Heart right ventricle (tissue), 16 donors: Measurements from ENCODE around the gene FCN2. TPM values are rescaled to one million over a fixed set of nuclear protein-coding genes. Genes with fewer than 3 reads are reported as not detected.

Source experiments
- ATAC-seq, 8 donors: fragments of 200-7000 bp; cut with Tn5 transposase; one replicate each; pipeline ENCODE4 v1.9.1; 2020; ENCODE audit warnings: mild to moderate bottlenecking in 8 of 8, moderate library complexity in 8 of 8, moderate number of reproducible peaks in 1 of 8
- DNase-seq, 2 donors: peaks; one replicate each; pipeline ENCODE4 v3.0.0-alpha.2; 2020
- H3K27ac ChIP-seq, 10 donors: fragments of 200-600 bp; sonication (generic) in 2 of 10; one replicate each; pipeline versions ENCODE4 v1.5.0 to v1.8.0; 2020 to 2022; ENCODE audit warnings: mild to moderate bottlenecking in 3 of 10
- H3K27me3 ChIP-seq, 7 donors: fragments of 200-600 bp; one replicate each; pipeline ENCODE4 v1.8.0; 2021 to 2022; ENCODE audit warnings: mild to moderate bottlenecking in 2 of 7
- H3K36me3 ChIP-seq, 9 donors: fragments of 200-600 bp; sonication (generic) in 1 of 9; one replicate each; pipeline versions ENCODE4 v1.5.0 to v1.8.0; 2020 to 2022; ENCODE audit warnings: mild to moderate bottlenecking in 2 of 9
- H3K4me1 ChIP-seq, 9 donors: fragments of 200-600 bp; sonication (generic) in 1 of 9; one replicate each; pipeline versions ENCODE4 v1.5.0 to v1.8.0; 2020 to 2022; ENCODE audit warnings: mild to moderate bottlenecking in 4 of 9
- H3K4me3 ChIP-seq, 10 donors: fragments of 200-600 bp; sonication (generic) in 2 of 10; one replicate each; pipeline versions ENCODE4 v1.5.0 to v1.8.0; 2020 to 2022; ENCODE audit warnings: mild to moderate bottlenecking in 7 of 10, moderate library complexity in 2 of 10
- H3K9me3 ChIP-seq, 11 donors: fragments of 200-600 bp in 10 of 11; sonication (generic) in 2 of 11; one replicate each; pipeline versions ENCODE4 v1.5.0 to v1.8.0; 2013 to 2022; ENCODE audit warnings: mild to moderate bottlenecking in 2 of 11, control low read depth in 1 of 11, moderate library complexity in 1 of 11
- WGBS, 2 donors: extraction: QIAGEN DNeasy Blood & Tissue Kit; methylation state at CpG; one replicate each; pipeline ENCODE4 v1.1.7; 2013; ENCODE audit warnings: inconsistent platforms in 1 of 2; 5-methylcytosine and 5-hydroxymethylcytosine counted together
- intact Hi-C, 10 donors: fragments of 100-400 bp; cut with DNase I; formaldehyde crosslinking; loops; one replicate each; pipeline versions ENCODE4 v1.11.1 to v1.14.2; 2022
- polyA plus RNA-seq, 2 donors: library from polyadenylated mRNA; stranded (reverse); fragments of 200-250 nt; gene quantifications; one replicate each; pipeline ENCODE4 v1.2.3, GENCODE V29; 2013
- total RNA-seq, 10 donors: library from RNA; stranded (reverse); fragmentation: NEBNext Ultra II Directional in 3 of 10; extraction: Animal tissue kit (Norgen Biotek cat#: 25700) in 3 of 10; gene quantifications; one replicate each; pipeline versions ENCODE4 v1.2.1 to v1.2.4, GENCODE V29; 2021 to 2023
- TF ChIP-seq, protein P1 (sequence below), 9 donors: fragments of 200-600 bp; sonication (generic) in 2 of 9; IDR thresholded peaks; one replicate each; pipeline versions ENCODE4 v1.5.0 to v1.8.0; 2021 to 2022; ENCODE audit warnings: antibody characterized with exemption in 9 of 9, mild to moderate bottlenecking in 5 of 9, moderate library complexity in 1 of 9
- donor health status: Arrhythmogenic right ventricular cardiomyopathy.
- donor health status: ischemic (EF 13 %, LVEDD 7.1; RV severe dilation, severe dysfunction).
- donor health status: healthy with polysubstance abuse.
- donor health status: DM: no; HTN: yes; CAD: no.
- donor health status: DM: no; HTN: no; CAD: no.
- donor health status: ischemic (EF 25% LVEDD 6.9; RV normal size, moderate dysfunction).
- donor health status: ischemic (EF 25% LVEDD 5.7; RV mildly dilated, moderate dysfunction).
- donor health status: healthy.
- donor health status: DM: yes; HTN: yes; CAD: no.
- donor health status: Ischemic cardiomyopathy.
- donor health status: ischemic (EF 35%, LVEDD 5.7; RV mildly dilated, moderate dysfunction).
- donor health status: nonischemic (EF 11% LVEDD 7.7; RV severe dilation, severe dysfunction).
- donor health status: DM: yes; HTN: yes; CAD: no.
- donor health status: PGD.
- donor health status: ischemic (EF 29% LVEDD 5.4; RV normal size, mild dysfunction).
- donor health status: nonischemic (EF 23%, LVEDD 6.1; RV moderate dilation, normal function).

Gene FCN2
- total and polyA plus RNA-seq, 12 donors = 0.19 to 0.46 (median 0.26) TPM; not detected in 7

DNA sequence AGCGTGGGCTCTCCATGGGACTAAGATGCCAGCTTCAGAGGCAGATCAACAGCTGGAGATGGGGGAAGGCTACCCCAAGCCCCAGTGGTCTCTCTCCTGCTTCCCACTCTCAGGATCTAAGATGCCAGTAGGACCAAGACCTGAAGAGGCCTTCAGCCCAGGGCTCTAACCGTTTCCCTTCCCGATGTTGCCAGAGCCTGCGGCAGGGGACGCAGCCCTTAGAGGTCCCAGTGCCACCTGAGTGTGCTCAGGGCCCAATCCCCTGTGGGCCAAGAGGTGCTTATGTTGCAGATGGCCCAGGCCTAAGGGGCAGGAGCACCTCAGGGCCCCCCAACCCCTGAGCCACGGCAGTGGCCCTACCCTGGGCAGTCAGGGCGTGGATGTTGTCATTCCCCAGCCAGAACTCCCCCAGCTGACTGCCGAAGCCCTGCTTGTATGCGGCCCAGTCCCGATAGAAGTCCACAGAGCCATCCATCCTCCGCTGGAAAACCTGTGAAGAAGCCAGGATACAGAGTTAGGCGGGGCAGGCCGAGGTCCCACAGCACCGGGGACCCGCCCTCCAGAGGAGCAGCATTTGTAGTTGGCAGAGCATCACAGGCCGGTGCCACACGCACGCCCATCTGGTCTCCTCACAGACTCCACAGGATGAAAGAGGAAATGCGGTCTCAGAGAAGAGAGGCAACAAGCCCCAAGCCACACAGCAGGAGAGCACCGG is 31.7 kb downstream of the FCN2 start:
- Histone ChIP-seq H3K36me3 (peaks cover 0 to 14% (median 0%) of the 10 kb centered on the region in 9 donors), H3K9me3 (no peaks in the 10 kb centered on the region), H3K4me1 (peaks cover 0 to 6% (median 0%) of the 10 kb centered on the region in 9 donors), H3K4me3 (no peak overlapping the region), H3K27me3 (peaks cover 0 to 32% (median 7%) of the 10 kb centered on the region in 7 donors), H3K27ac (no peak overlapping the region)
- intact Hi-C loops = no loop called here
- DNase-seq (no peak), ATAC-seq (no peak)
- 93 to 94% methylated on average over 20 of the region's 20 CpGs for WGBS, 2 donors
- TF ChIP-seq, protein P1, sequence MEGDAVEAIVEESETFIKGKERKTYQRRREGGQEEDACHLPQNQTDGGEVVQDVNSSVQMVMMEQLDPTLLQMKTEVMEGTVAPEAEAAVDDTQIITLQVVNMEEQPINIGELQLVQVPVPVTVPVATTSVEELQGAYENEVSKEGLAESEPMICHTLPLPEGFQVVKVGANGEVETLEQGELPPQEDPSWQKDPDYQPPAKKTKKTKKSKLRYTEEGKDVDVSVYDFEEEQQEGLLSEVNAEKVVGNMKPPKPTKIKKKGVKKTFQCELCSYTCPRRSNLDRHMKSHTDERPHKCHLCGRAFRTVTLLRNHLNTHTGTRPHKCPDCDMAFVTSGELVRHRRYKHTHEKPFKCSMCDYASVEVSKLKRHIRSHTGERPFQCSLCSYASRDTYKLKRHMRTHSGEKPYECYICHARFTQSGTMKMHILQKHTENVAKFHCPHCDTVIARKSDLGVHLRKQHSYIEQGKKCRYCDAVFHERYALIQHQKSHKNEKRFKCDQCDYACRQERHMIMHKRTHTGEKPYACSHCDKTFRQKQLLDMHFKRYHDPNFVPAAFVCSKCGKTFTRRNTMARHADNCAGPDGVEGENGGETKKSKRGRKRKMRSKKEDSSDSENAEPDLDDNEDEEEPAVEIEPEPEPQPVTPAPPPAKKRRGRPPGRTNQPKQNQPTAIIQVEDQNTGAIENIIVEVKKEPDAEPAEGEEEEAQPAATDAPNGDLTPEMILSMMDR (IDR thresholded peaks at IDR 0.05) = no peak

DNA sequence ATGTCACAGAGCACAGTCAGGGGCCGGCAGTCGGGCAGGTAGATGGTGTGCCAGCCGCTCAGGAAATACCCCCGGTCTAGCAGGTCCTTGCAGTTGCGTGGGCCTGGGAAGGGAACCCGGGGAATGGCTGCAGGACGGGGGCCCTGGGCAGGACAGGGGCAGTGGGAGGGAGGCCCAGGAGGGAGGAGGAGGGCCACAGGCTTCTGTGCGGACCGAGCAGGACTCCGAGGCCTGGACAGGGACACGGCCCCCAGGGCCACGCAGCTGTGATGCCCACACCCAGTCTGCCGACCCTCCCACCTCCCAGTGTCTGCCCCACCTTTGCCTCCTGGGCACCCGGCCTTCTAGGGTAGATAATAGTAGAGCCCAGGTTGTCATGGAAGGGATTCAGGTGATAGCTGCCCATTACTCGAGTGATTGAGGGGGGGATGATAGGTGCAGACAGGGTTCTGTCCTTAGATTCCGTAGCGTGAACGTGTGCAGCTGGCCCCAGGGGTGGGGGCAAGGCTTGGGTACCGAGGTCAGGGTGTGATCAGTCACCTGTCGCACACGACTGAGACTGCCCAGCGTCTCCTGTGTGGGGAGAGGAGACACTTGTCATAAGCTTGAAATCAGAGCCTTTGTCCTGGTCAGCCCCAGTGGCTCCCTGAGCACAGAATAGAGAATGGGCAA is 32.6 kb downstream of the FCN2 start:
- Histone ChIP-seq H3K27me3 (peaks cover 0 to 39% (median 10%) of the 10 kb centered on the region in 7 donors), H3K36me3 (peaks cover 0 to 14% (median 0%) of the 10 kb centered on the region in 9 donors), H3K27ac (no peak overlapping the region), H3K4me1 (peaks cover 0 to 9% (median 0%) of the 10 kb centered on the region in 9 donors), H3K9me3 (no peaks in the 10 kb centered on the region), H3K4me3 (no peak overlapping the region)
- TF ChIP-seq, protein P1 (IDR thresholded peaks at IDR 0.05) = no peak
- ATAC-seq = no peak
- intact Hi-C loops = no loop called here
- DNase-seq = no peak
- 88 to 90% methylated on average over 22 of the region's 22 CpGs for WGBS, 2 donors

DNA sequence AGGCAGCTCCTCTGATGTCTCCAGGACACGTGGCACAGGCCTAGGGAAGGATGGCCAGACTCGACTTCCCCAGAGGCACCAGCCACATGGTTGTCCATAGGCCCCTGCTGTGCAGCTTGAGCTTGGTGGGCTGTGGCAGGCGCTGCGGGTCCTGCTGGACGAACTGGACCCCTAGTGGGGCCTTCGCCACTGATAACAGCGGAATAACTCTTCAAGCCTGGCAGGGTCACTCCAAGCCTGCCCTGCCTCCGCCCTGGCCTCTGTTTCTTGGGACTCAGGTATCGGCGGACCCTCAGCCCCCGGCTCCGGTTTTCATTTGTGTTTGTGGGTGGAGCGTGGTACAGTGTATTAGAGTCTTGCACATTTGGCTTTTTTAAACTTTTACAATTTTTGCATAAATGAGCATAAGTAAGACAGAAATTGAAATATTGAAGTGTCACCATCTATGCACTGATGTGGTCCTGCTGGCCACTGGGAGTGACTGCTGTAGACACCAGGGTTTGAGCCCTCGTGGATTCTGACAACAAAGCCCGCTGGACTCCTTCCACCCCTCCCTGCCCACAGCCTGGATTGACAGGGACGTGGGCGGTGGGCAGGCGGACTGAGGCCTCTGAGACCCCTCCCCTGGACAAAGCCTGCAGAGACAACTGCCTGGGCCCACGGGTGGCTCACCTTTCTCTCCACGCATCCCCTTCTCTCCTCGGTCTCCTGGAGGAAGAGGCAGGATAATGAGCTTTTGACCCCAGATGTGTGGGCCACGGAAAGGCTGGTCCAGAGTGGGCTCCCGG is 33.3 kb downstream of the FCN2 start:
- H3K4me1 ChIP-seq = peaks cover 0 to 16% (median 0%) of the 10 kb centered on the region in 9 donors
- peak overlapping the region in 1 of 10 donors; percentile 49 for H3K4me3 ChIP-seq
- peaks cover 0 to 14% (median 0%) of the 10 kb centered on the region in 9 donors for H3K36me3 ChIP-seq
- DNase-seq (no peak), ATAC-seq (no peak)
- TF ChIP-seq, protein P1 (IDR thresholded peaks at IDR 0.05) = no peak
- H3K27me3 ChIP-seq = peaks cover 0 to 39% (median 10%) of the 10 kb centered on the region in 7 donors
- 87 to 90% methylated on average over 23 of the region's 23 CpGs for WGBS, 2 donors
- peaks cover 0 to 4% (median 0%) of the 10 kb centered on the region in 11 donors for H3K9me3 ChIP-seq
- intact Hi-C loops = no loop called here
- H3K27ac ChIP-seq = no peak overlapping the region

DNA sequence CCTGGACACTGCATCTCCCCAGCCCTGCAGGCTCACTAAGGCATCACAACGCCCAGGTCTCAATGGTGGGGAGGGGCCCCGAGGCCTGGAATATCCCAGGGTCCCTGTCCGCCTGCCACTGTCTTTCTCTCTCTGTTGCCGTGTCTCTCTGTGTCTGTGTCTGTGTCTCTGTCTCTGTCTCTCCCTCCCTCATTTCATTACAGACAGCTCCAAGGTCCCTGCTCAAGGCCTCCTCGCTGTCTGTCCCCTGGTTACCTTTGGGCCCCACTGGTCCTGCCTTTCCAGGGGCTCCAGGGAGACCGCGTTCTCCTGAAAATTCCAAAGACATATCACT is 33.9 kb downstream of the FCN2 start:
- 84 to 88% methylated on average over 7 of the region's 7 CpGs for WGBS, 2 donors
- TF ChIP-seq, protein P1 (IDR thresholded peaks at IDR 0.05) = no peak
- DNase-seq = no peak

More for the DNA sequence above, 33.9 kb downstream of the FCN2 start:
- Histone ChIP-seq H3K36me3 (peaks cover 0 to 14% (median 0%) of the 10 kb centered on the region in 9 donors), H3K27me3 (peaks cover 0 to 39% (median 10%) of the 10 kb centered on the region in 7 donors), H3K27ac (no peak overlapping the region), H3K4me1 (peaks cover 0 to 21% (median 0%) of the 10 kb centered on the region in 9 donors), H3K9me3 (peaks cover 0 to 9% (median 4%) of the 10 kb centered on the region in 11 donors), H3K4me3 (peak overlapping the region in 1 of 10 donors; percentile 49)
- intact Hi-C loops = no loop called here
- no peak for ATAC-seq
